K562 (cell line): ENCODE data around the gene EFNA1. TPM values are rescaled to one million over a fixed set of nuclear protein-coding genes. Genes with fewer than 3 reads are reported as not detected.
A peak's percentile ranks its signal among the peaks of the same experiment; 100 is the strongest.

Experiments used
- ARID1B ChIP-seq: fragments of 450-650 bp; IDR thresholded peaks from 2 replicates; pipeline ENCODE4 v1.6.1; 2016; ENCODE audit warnings: antibody characterized with exemption, mild to moderate bottlenecking, inconsistent platforms
- CBFA2T2 ChIP-seq: fragments of 450-650 bp; conservative IDR thresholded peaks from 2 replicates; pipeline ENCODE4 v1.6.1; 2017; ENCODE audit warnings: mild to moderate bottlenecking
- EP300 ChIP-seq: IDR thresholded peaks from 2 replicates; pipeline ENCODE4 v1.6.1; 2012; ENCODE audit warnings: low read length, improper control_type of control experiment
- GABPB2 ChIP-seq: fragments of 250-450 bp; sonication (Bioruptor Pico); conservative IDR thresholded peaks from 2 replicates; pipeline ENCODE4 v1.5.1; 2021; ENCODE audit warnings: mild to moderate bottlenecking
- MAZ ChIP-seq, 2 experiments: fragments of 450-650 bp in 1 of 2; sonication (generic) in 1 of 2; formaldehyde crosslinking; IDR thresholded peaks in 1 of 2; conservative IDR thresholded peaks in 1 of 2; 2 replicates each; pipeline versions ENCODE4 v1.4.0 to v1.5.0; 2020; ENCODE audit warnings: mild to moderate bottlenecking in 1 of 2, missing genetic modification reagents in 1 of 2
- RBBP5 ChIP-seq: fragments of 200-600 bp; sonication (generic); IDR thresholded peaks from 2 replicates; pipeline ENCODE4 v1.6.1; 2012; ENCODE audit warnings: borderline replicate concordance, mild to moderate bottlenecking, low read length, control low read depth, inconsistent platforms; ENCODE audit not compliant: insufficient read depth, poor library complexity, severe bottlenecking
- SMARCC2 ChIP-seq: fragments of 450-650 bp; IDR thresholded peaks from 2 replicates; pipeline ENCODE4 v1.6.1; 2017; ENCODE audit warnings: antibody characterized with exemption, moderate library complexity, mild to moderate bottlenecking, low read depth
- SOX6 ChIP-seq: fragments of 450-650 bp; IDR thresholded peaks from 2 replicates; pipeline ENCODE4 v1.6.1; 2014; ENCODE audit warnings: mild to moderate bottlenecking
- SP2 ChIP-seq: IDR thresholded peaks from 2 replicates; pipeline ENCODE4 v1.6.1; 2011; ENCODE audit warnings: mild to moderate bottlenecking, low read depth, low read length, moderate library complexity; ENCODE audit not compliant: poor library complexity, severe bottlenecking; ENCODE audit errors: extremely low read depth
- ZFP30 ChIP-seq: fragments of 250-450 bp; sonication (Bioruptor Pico); IDR thresholded peaks from 2 replicates; pipeline ENCODE4 v1.8.0; 2022; ENCODE audit warnings: moderate library complexity, mild to moderate bottlenecking, inconsistent platforms, borderline replicate concordance
- ZNF146 ChIP-seq: IDR thresholded peaks from one replicate; pipeline ENCODE4 v1.6.1; 2018; ENCODE audit warnings: missing compliant biosample characterization; ENCODE audit not compliant: unreplicated experiment
- ZNF184 ChIP-seq: sonication (generic); formaldehyde crosslinking; IDR thresholded peaks from 2 replicates; pipeline ENCODE4 v1.5.0; 2020; ENCODE audit warnings: missing genetic modification reagents
- ZSCAN32 ChIP-seq: fragments of 450-650 bp; formaldehyde crosslinking; IDR thresholded peaks from 2 replicates; pipeline ENCODE4 v1.4.0; 2020; ENCODE audit warnings: mild to moderate bottlenecking, moderate library complexity
- polyA plus RNA-seq, 8 experiments: library from polyadenylated mRNA; depleted of rRNA in 4 of 8; stranded (reverse) in 5 of 8; unstranded in 3 of 8; fragments of >200 nt; fragmentation: Nextera tagmentation in 2 of 8; fragmentation: Illumina TruSeq in 1 of 8; extraction: Ambion mirVana in 2 of 8; extraction: Trizol in 1 of 8; gene quantifications; 2 replicates each; pipeline versions ENCODE4 v1.2.1 to v1.2.3, GENCODE V29; 2011 to 2014; ENCODE audit warnings: inconsistent platforms in 1 of 8, missing spikeins in 1 of 8
- total RNA-seq, 7 experiments: library from RNA; depleted of rRNA in 6 of 7; stranded (reverse); fragments of >200 nt in 6 of 7; fragmentation: Illumina TruSeq in 2 of 7; extraction: Trizol in 2 of 7; gene quantifications; 2 replicates each; pipeline versions ENCODE4 v1.2.1 to v1.2.3, GENCODE V29; 2011 to 2021; ENCODE audit warnings: low replicate concordance in 1 of 7
- TF ChIP-seq, protein P1 (sequence below): fragments of 250-450 bp; sonication (Bioruptor Pico); IDR thresholded peaks from 2 replicates; pipeline ENCODE4 v1.8.0; 2022; ENCODE audit warnings: inconsistent platforms
- TF ChIP-seq, protein P2 (sequence below), 2 experiments: fragments of 150-350 bp in 1 of 2; IDR thresholded peaks; 2 replicates each; pipeline ENCODE4 v1.6.1; 2012 to 2016; ENCODE audit warnings: low read depth in 2 of 2, low read length in 2 of 2, mild to moderate bottlenecking in 1 of 2, moderate library complexity in 1 of 2
- TF ChIP-seq, protein P3 (sequence below), 2 experiments: fragments of 250-450 bp in 1 of 2; fragments of 450-650 bp in 1 of 2; sonication (Bioruptor Pico) in 1 of 2; IDR thresholded peaks; 2 replicates each; pipeline versions ENCODE4 v1.6.1 to v1.8.0; 2016 to 2021; ENCODE audit warnings: mild to moderate bottlenecking in 2 of 2, moderate library complexity in 2 of 2, missing compliant biosample characterization in 1 of 2, missing genetic modification characterization in 1 of 2
- TF ChIP-seq, protein P4 (sequence below): IDR thresholded peaks from 3 replicates; pipeline ENCODE4 v1.6.1; 2011; ENCODE audit warnings: borderline replicate concordance, mild to moderate bottlenecking; ENCODE audit not compliant: insufficient read length, insufficient read depth
- TF ChIP-seq, protein P5 (sequence below): fragments of 450-650 bp; IDR thresholded peaks from 2 replicates; pipeline ENCODE4 v1.6.1; 2016

The EFNA1 gene
- total and polyA plus RNA-seq, 9 of the 15 experiments (the other 6 are each of a cell fraction or from before 2014, with no cell fraction given), result 2.1 to 9.3 (median 3.0) TPM

DNA sequence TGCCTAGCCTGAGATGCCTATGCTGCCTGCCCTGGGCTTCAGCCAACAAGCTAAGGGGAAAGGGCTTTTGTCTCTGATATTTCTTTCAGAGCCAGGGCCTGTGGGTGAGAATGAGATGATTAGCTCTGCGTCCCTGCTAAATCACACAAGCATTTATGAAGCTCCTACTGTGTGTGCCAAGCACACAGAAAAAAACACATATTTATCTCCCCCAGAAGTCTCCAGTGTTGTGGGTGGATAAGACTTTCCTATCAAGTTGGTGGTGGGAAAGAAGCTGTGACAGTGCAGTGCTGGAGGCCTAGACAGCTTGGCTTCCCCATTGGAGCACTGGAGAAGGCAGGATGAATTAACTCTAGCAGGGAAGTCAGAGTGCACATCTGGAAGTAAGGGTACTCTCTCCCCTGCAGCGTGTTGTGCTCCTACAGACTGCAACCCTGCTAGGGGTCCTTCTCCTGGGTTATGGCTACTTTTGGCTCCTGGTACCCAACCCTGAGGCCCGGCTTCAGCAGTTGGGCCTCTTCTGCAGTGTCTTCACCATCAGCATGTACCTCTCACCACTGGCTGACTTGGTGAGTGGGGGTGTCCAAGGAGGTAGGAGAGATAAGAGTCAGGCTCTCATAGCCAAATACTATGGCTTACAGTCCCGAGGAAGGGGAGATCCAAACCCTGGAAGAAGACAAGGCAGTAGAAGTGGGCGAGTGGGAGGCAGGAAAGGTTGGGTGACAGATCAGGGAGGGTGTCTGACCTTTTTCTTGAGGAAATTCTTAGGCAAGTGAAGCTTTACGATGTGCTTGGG is 9.7 kb downstream of the EFNA1 start (continued):
- TF ChIP-seq, protein P1, sequence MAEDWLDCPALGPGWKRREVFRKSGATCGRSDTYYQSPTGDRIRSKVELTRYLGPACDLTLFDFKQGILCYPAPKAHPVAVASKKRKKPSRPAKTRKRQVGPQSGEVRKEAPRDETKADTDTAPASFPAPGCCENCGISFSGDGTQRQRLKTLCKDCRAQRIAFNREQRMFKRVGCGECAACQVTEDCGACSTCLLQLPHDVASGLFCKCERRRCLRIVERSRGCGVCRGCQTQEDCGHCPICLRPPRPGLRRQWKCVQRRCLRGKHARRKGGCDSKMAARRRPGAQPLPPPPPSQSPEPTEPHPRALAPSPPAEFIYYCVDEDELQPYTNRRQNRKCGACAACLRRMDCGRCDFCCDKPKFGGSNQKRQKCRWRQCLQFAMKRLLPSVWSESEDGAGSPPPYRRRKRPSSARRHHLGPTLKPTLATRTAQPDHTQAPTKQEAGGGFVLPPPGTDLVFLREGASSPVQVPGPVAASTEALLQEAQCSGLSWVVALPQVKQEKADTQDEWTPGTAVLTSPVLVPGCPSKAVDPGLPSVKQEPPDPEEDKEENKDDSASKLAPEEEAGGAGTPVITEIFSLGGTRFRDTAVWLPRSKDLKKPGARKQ (CRISPR knock-in tag), result no peak
- no peak for TF ChIP-seq ZSCAN32
- no peak for TF ChIP-seq RBBP5
- TF ChIP-seq ZFP30, result no peak
- TF ChIP-seq, protein P2, sequence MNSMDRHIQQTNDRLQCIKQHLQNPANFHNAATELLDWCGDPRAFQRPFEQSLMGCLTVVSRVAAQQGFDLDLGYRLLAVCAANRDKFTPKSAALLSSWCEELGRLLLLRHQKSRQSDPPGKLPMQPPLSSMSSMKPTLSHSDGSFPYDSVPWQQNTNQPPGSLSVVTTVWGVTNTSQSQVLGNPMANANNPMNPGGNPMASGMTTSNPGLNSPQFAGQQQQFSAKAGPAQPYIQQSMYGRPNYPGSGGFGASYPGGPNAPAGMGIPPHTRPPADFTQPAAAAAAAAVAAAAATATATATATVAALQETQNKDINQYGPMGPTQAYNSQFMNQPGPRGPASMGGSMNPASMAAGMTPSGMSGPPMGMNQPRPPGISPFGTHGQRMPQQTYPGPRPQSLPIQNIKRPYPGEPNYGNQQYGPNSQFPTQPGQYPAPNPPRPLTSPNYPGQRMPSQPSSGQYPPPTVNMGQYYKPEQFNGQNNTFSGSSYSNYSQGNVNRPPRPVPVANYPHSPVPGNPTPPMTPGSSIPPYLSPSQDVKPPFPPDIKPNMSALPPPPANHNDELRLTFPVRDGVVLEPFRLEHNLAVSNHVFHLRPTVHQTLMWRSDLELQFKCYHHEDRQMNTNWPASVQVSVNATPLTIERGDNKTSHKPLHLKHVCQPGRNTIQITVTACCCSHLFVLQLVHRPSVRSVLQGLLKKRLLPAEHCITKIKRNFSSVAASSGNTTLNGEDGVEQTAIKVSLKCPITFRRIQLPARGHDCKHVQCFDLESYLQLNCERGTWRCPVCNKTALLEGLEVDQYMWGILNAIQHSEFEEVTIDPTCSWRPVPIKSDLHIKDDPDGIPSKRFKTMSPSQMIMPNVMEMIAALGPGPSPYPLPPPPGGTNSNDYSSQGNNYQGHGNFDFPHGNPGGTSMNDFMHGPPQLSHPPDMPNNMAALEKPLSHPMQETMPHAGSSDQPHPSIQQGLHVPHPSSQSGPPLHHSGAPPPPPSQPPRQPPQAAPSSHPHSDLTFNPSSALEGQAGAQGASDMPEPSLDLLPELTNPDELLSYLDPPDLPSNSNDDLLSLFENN (IDR thresholded peaks at IDR 0.05; ENCODE audit: low read depth in 2 of 2, low read length in 2 of 2), result peak in 1 of 2 experiments; percentile 73; a peak in 2 of 4 replicates
- TF ChIP-seq MAZ (CRISPR knock-in tag; conservative IDR thresholded peaks at IDR 0.05 in 1 of 2, IDR thresholded peaks at IDR 0.05 in 1 of 2), result no peak
- TF ChIP-seq GABPB2 (CRISPR knock-in tag), result no peak
- TF ChIP-seq SMARCC2, result no peak
- no peak for TF ChIP-seq SOX6
- TF ChIP-seq ZNF146 (CRISPR knock-in tag), result no peak
- TF ChIP-seq ARID1B, result peak; percentile 88
- TF ChIP-seq, protein P3, sequence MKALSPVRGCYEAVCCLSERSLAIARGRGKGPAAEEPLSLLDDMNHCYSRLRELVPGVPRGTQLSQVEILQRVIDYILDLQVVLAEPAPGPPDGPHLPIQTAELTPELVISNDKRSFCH (CRISPR knock-in tag; IDR thresholded peaks at IDR 0.05), result no peak
- TF ChIP-seq, protein P3 (tag; IDR thresholded peaks at IDR 0.05), result 0 out of 2 replicates have a peak, but pooled peaks have one; percentile 21
- TF ChIP-seq, protein P4, sequence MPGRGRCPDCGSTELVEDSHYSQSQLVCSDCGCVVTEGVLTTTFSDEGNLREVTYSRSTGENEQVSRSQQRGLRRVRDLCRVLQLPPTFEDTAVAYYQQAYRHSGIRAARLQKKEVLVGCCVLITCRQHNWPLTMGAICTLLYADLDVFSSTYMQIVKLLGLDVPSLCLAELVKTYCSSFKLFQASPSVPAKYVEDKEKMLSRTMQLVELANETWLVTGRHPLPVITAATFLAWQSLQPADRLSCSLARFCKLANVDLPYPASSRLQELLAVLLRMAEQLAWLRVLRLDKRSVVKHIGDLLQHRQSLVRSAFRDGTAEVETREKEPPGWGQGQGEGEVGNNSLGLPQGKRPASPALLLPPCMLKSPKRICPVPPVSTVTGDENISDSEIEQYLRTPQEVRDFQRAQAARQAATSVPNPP, result no peak
- TF ChIP-seq, protein P5, sequence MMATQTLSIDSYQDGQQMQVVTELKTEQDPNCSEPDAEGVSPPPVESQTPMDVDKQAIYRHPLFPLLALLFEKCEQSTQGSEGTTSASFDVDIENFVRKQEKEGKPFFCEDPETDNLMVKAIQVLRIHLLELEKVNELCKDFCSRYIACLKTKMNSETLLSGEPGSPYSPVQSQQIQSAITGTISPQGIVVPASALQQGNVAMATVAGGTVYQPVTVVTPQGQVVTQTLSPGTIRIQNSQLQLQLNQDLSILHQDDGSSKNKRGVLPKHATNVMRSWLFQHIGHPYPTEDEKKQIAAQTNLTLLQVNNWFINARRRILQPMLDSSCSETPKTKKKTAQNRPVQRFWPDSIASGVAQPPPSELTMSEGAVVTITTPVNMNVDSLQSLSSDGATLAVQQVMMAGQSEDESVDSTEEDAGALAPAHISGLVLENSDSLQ, result no peak
- TF ChIP-seq EP300, result peak; percentile 53; the same call in 1 of the 2 replicates
- TF ChIP-seq SP2, result no peak
- no peak for TF ChIP-seq ZNF184 (CRISPR knock-in tag)
- TF ChIP-seq CBFA2T2, result peak; percentile 70
